G401.6 (cell line): Measurements from ENCODE around the gene DLG4.

ENCODE experiments used
- FAIRE-seq: peaks from 2 replicates; lab custom pipeline; 2012; peaks lifted over from hg19 to GRCh38; lab: Jason Lieb, UNC

DLG4 gene

GRCh38 chr17:7214300-7215135 is 5.1 kb downstream of the DLG4 start:
- FAIRE-seq, result peak; percentile 99

DNA sequence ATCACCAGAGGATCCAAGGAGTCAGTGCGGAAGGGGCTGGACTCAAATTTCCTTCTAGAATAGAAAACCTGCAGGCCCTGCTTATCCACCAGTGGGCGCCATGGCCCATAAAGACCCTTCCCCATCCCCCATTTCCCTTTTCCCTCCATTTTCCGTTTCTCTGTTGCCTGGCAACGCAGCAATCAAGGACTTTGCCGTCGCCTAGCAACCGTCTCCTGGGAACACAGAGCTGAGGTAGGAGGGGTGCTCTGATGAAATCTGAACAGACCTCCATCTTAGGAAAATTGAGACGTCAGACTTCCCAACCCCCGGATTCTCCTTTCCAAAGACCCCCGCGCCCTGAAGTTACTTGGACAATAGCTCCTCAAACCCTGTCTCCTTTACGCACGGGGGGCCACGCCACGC is 5.7 kb downstream of the DLG4 start:
- FAIRE-seq, result peak; percentile 13

DNA sequence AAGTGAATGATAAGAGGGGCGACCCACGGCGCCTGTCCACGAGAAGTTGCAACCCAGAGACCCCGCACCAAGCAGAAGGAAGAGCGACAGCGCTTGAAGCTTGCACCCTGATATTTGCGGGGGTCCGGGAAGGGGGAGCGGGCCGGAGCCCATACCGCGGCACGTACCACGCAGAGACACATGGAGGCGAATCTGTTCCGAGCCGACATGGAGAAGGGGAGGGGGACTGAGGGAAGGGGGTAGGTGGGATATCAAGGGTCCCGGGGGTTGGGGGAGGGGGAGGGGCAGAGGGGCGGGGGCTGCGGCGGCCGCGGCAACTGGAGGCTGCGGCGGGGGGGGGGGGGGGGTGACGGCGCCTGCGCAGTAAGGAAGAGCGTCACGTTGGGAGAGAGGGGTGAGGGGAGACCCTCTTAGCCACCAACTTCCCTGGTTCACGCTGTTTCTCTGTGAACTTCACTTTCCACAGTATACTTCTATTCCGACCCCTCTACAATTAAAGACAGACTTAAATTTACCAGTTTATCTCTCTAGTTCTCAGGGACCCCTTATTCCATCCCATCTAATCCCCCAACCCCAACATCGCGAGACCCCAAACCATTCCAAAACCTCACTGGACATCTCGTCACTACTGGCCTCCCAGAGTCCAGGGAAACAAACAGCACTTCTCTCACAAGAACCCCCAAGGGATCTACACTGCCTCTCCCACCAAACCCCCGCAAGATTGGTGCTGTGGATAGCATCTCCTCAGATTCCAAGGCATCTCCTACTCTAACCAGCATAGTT is 8.0 kb downstream of the DLG4 start:
- FAIRE-seq, result no peak

- no peak for FAIRE-seq
Observed at GRCh38 chr17:7208754-7209460, 10.7 kb downstream of the DLG4 start.

DNA sequence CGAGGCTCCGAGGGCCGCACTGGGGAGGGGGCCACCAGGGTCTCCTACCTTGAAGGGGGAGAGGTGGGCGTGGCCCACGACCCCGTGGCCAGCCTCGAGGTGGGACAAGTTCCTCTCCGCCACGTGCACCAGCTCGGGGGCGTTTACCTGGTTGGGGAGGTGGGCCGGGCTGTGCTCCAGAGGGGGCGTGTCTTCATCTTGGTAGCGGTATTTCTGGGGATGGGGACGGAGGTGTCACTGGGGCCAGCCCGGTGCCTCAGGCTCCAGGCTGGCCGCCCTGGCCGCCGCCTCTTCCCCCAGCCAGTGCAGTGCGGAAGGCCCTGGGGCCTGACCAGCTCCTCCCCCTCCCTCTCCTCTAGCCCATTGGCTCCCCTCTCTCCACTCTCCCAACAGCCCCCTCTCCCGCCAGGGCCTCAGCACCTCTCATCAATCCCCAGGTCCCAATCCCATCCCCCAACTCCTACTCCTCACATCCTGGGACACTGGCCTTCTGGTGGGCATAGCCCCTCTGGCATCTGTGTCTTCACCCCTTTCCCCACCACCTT is 11.5 kb downstream of the DLG4 start:
- FAIRE-seq, result no peak

DNA sequence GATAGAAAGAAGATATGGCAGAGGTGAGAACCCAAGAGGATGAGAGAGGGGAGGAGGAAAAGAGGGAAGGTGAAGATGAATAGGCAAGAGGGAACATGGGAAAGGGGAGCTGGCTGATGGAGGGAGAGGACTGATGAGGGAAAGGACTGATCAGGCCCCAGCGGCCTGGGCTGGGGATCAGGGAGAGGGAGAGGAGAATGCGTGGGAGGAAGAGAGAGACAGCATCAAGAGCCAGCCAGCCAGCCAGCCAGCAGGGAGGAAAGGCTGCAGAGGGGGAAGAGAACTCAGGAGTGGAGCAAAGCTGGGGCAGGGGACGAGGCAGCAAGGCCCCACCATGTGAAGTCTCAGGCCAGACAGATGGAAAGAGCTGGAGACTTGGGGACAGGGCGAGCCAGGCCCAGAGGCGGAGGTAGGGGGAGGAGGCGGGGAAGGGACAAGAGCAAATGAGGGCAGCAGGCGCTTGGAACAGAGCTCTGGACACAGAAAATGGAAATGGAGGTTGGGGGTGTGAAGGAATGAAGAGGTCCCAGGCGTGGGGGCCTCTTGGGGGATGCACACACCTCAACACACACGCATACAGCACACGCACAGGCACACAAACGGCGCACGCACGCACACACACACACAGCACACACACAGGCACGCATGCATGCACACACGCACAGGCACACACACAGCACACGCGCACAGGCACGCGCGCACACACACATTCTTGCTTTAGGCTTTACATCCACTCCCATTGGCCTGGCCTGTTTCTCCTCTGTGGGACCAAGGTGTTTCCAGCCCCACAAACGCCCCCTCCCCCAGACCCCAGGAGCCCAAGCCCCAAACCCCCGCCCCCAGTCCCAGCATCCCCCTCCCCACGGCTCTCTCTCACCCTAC is 12.3 kb downstream of the DLG4 start:
- no peak for FAIRE-seq

GRCh38 chr17:7205561-7205960 is 14.1 kb downstream of the DLG4 start:
- FAIRE-seq, result no peak

DNA sequence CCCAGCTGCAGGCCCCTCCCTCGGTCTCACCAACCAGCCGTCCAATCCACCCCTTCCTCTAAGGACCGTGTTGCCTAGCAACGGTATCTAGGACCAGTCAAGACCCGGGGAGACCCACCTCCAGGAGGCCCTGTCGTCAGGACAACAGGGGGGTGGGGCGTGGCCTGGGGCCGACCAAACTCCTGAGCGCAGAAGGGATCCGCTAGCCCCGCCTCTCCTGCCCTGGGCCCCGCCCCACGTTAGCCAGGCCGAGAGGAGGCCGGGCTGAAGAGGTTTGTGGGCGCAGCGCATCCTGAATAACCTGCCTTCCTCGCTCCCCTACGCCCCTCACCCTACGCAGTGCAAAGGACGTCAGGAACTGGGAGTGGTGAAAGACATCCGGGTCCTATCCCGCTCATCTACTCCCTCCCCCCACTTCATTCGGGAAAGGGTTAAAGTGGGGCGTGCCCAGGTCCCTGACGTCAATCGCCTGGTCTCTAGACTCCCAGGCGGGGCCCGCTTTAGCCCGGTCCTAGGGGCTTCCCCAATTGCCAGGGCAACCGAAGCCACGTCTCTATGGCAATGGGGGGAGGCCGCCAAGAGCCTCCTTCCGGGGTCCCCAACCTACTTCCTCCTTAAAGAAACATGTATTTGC is 14.7 kb downstream of the DLG4 start:
- FAIRE-seq, result no peak

- FAIRE-seq, result no peak
Observed at GRCh38 chr17:7204336-7204735, 15.3 kb downstream of the DLG4 start.

DNA sequence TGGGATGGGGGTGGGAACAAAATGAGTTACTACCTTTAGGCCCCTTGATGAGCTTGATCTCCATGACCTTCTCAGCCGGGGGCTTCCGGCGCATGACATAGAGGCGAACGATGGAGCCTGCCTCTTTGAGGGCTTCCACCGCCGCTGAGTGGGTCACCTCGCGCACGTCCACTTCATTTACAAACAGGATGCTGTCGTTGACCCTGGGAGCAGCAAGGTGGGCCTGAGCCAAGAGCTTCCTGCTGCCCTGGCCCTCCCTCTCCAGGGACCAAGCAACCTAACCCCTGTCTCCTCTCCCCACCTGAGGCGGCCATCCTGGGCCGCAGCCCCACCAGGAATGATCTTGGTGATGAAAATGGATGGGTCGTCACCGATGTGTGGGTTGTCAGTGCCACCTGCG is 16.2 kb downstream of the DLG4 start:
- FAIRE-seq, result no peak

- no peak for FAIRE-seq
Observed at GRCh38 chr17:7196651-7197401, 22.8 kb downstream of the DLG4 start.

DNA sequence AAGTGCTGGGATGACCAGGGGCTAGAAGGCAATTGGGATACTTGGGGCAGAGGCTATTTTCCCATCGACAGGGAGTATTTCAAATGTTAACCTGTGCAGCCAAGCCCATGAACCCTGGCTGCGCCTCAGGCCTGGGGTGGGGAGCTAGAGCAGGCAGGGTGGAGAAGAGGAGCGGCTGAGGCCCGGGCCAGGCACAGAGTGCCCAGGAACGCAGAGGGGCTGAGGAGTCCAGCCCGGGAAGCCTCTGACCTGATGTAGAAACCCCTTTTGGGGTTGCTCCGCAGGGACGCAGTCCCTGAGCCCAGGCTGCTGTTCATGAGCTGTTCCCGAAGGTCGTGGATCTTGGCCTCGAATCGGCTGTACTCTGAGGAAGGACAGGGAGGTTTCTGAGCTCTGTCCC is 23.7 kb downstream of the DLG4 start:
- no peak for FAIRE-seq

- FAIRE-seq, result no peak
Observed at GRCh38 chr17:7192271-7192937, 27.2 kb downstream of the DLG4 start.

DNA sequence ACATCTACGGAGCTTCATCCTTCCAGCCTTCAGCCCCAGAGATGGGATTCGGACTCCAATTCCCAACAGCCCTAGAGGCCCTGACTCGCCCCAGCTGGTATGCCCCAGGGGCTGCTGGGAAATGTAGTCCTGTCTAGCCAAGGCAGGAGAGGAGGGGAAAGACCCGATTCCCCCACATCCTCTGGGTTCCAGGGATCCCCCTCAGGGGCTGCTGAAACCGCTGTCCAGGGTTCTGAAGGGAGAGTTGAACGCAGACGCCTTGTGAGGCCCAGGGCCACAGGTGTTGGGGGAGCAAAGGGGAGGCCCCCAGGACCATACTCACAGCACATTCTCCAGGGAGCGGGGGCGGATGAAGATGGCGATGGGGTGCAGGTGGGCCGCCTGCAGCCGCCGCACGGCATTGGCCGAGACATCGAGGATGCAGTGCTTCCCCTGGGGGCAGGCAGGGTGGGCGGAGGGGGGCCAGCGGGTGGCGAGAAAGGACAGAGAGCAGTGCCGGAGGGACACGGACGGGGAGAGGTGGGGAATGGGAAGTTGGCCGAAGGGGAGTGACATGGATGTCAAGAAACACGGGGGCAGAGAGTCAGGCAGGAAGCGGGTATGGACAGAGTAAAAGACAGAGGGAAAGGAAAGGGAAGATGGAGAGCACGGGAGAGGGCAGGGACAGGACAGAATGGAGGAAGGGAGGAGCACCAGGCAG is 27.9 kb downstream of the DLG4 start:
- no peak for FAIRE-seq

DNA sequence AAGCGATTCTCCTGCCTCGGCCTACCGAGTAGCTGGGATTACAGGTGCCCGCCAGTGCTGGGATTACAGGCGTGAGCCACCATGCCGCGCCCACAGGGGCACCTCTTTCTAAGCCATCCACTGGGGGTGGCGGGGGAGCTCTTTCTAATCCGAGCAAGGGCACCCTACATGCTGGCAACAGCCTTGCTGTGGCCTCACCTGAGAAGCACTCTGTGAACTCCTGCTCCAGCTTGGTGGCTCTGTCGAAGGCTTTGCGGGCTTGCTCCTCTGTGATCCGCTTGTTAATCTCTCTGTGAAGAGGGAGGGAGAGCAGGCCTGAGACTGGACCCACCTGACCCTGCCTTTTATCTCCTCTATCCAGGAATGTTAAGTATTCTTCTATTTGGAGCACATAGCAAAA is 28.6 kb downstream of the DLG4 start:
- FAIRE-seq, result no peak

GRCh38 chr17:7190276-7190917 is 29.2 kb downstream of the DLG4 start:
- no peak for FAIRE-seq

DNA sequence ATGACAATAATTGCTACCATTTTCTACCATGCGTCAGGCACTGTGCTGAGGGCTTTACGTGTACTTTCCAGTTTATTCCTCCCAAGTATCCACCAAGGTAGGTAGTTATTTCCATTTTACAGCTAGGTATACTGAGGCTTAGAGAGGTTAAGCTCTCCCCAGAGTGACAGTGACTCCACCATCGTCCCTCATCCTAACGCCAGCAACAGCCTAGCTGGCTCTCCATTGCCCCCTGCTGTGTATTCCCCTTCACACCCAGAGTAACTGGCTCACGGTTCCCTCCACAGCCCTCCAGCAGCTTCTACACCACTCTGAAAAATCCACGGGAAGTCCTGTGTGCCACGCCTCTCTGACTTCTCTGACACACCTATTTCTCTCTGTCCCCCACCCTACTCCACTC is 33.4 kb downstream of the DLG4 start:
- no peak for FAIRE-seq

- no peak for FAIRE-seq
Observed at GRCh38 chr17:7184647-7185046, 35.0 kb downstream of the DLG4 start.

GRCh38 chr17:7184091-7184488 is 35.5 kb downstream of the DLG4 start:
- no peak for FAIRE-seq
